ENCODE data around the gene MPO. TPM values are rescaled to one million over a fixed set of nuclear protein-coding genes. Genes with fewer than 3 reads are reported as not detected.

MPO gene
- total RNA-seq, 1 donor from 2014 or later, result 0.35 TPM

GRCh38 chr17:58275417-58275816, 5.3 kb downstream of the MPO start:
- Histone ChIP-seq H3K4me3 (no peak overlapping the region), H3K4me1 (no peaks in the 10 kb centered on the region), H3K27me3 (no peaks in the 10 kb centered on the region), H3K36me3 (no peaks in the 10 kb centered on the region), H3K9me3 (no peaks in the 10 kb centered on the region), H3K27ac (no peak overlapping the region)
- ATAC-seq (no peak), DNase-seq (no peak)
- intact Hi-C loops (cut with DNase I), result no loop called here
- TF ChIP-seq CTCF (IDR thresholded peaks at IDR 0.05), result no peak

GRCh38 chr17:58273453-58274104, 7.2 kb downstream of the MPO start:
- Histone ChIP-seq H3K4me3 (no peak overlapping the region), H3K27ac (no peak overlapping the region), H3K36me3 (no peaks in the 10 kb centered on the region), H3K4me1 (no peaks in the 10 kb centered on the region), H3K27me3 (no peaks in the 10 kb centered on the region), H3K9me3 (no peaks in the 10 kb centered on the region)
- no peak for DNase-seq
- intact Hi-C loops (cut with DNase I), result no loop called here
- TF ChIP-seq CTCF (IDR thresholded peaks at IDR 0.05), result no peak
- no peak for ATAC-seq

GRCh38 chr17:58272367-58273280, 8.1 kb downstream of the MPO start:
- DNase-seq (no peak), ATAC-seq (no peak)
- Histone ChIP-seq H3K27me3 (no peaks in the 10 kb centered on the region), H3K36me3 (no peaks in the 10 kb centered on the region), H3K4me3 (no peak overlapping the region), H3K4me1 (no peaks in the 10 kb centered on the region), H3K27ac (no peak overlapping the region), H3K9me3 (no peaks in the 10 kb centered on the region)
- no peak for TF ChIP-seq CTCF (IDR thresholded peaks at IDR 0.05)
- intact Hi-C loops (cut with DNase I), result no loop called here

- ATAC-seq (no peak), DNase-seq (no peak)
- Histone ChIP-seq H3K36me3 (no peaks in the 10 kb centered on the region), H3K27me3 (peaks cover 2% of the 10 kb centered on the region), H3K9me3 (no peaks in the 10 kb centered on the region), H3K4me1 (no peaks in the 10 kb centered on the region), H3K27ac (no peak overlapping the region), H3K4me3 (no peak overlapping the region)
- TF ChIP-seq CTCF (IDR thresholded peaks at IDR 0.05), result no peak
- intact Hi-C loops (cut with DNase I), result no loop called here
These were observed 9.4 kb downstream of the MPO start for GRCh38 chr17:58271216-58271931.

DNA sequence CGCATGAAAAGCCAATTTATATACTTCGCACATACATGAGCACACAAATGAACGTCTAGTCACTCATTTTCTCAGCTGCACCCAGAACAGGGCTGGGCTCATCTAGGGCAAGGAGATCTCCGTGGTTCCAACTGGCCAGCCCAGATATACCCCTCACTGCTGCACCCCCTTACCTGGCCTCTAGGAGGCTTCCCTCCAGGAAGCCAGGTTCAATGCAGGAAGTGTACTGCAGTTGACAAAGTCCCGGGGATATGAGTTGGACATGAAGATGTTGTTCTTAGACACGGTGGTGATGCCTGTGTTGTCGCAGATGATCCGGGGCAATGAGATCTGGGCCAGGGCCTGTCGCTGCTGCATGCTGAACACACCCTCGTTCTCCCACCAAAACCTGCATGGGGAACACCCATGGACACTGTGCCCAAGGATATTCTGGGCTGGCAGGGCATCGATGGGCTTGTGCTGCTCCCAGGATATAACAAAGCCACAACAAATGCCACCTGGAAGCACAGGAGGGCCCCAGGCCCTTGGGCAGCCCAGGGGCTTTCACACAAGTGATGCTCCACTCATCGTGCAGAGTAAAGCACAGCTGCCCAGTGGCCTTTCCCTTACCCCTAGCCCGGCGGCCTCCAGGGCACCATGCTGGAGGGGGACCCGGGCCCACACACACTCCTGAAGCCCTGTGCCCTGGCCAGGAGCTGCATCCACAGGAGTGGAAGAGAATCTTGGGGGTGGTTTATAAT, 10.1 kb downstream of the MPO start:
- peak; percentile 47 for DNase-seq
- Histone ChIP-seq H3K36me3 (no peaks in the 10 kb centered on the region), H3K9me3 (no peaks in the 10 kb centered on the region), H3K27ac (no peak overlapping the region), H3K4me1 (no peaks in the 10 kb centered on the region), H3K4me3 (no peak overlapping the region), H3K27me3 (peaks cover 3% of the 10 kb centered on the region)
- ATAC-seq, result no peak
- TF ChIP-seq CTCF (IDR thresholded peaks at IDR 0.05), result peak; percentile 19
- intact Hi-C loops (cut with DNase I), result no loop called here
